ENCODE results near the gene RPL10.

Gene RPL10

GRCh38 chrX:154431341-154431740, 33.2 kb downstream of the RPL10 start:
- no peak for DNase-seq

- DNase-seq, result no peak
Measured at GRCh38 chrX:154432210-154432609, 34.0 kb downstream of the RPL10 start.

- no peak for DNase-seq
Measured at GRCh38 chrX:154433605-154434004, 35.4 kb downstream of the RPL10 start.

GRCh38 chrX:154434394-154435168, 36.4 kb downstream of the RPL10 start:
- no peak for DNase-seq

GRCh38 chrX:154435171-154435733, 37.1 kb downstream of the RPL10 start:
- DNase-seq, result no peak

- DNase-seq, result no peak
Measured at GRCh38 chrX:154436374-154436982, 38.3 kb downstream of the RPL10 start.

GRCh38 chrX:154436983-154437752, 39.0 kb downstream of the RPL10 start, which contains the start of gene GDI1:
Gene GDI1 (plus strand): TSS chrX:154437154. CDS start chrX:154437255, 101 bp downstream.
- no peak for DNase-seq

GRCh38 chrX:154437971-154438893, 40.1 kb downstream of the RPL10 start:
- no peak for DNase-seq

GRCh38 chrX:154439841-154440240, 41.7 kb downstream of the RPL10 start:
- no peak for DNase-seq

GRCh38 chrX:154440623-154441357, 42.6 kb downstream of the RPL10 start:
- no peak for DNase-seq

GRCh38 chrX:154441564-154441963, 43.4 kb downstream of the RPL10 start:
- DNase-seq, result no peak

GRCh38 chrX:154441984-154442707, 44.0 kb downstream of the RPL10 start:
- no peak for DNase-seq

- no peak for DNase-seq
Measured at GRCh38 chrX:154443479-154443910, 45.3 kb downstream of the RPL10 start.

GRCh38 chrX:154443992-154444754, 46.0 kb downstream of the RPL10 start, which contains the start of gene FAM50A:
Gene FAM50A (plus strand): TSS chrX:154444141. CDS start chrX:154444236, 95 bp downstream.
- DNase-seq, result no peak

GRCh38 chrX:154444755-154445246, 46.6 kb downstream of the RPL10 start:
- DNase-seq, result no peak

- no peak for DNase-seq
Measured at GRCh38 chrX:154445776-154446175, 47.6 kb downstream of the RPL10 start.

GRCh38 chrX:154446430-154446829, 48.3 kb downstream of the RPL10 start:
- no peak for DNase-seq

GRCh38 chrX:154448484-154448883, 50.3 kb downstream of the RPL10 start:
- DNase-seq, result no peak

GRCh38 chrX:154449618-154450017, 51.4 kb downstream of the RPL10 start:
- no peak for DNase-seq

- no peak for DNase-seq
Measured at GRCh38 chrX:154450312-154450711, 52.1 kb downstream of the RPL10 start.
